Panc1 (cell line): ENCODE results near the gene NR0B1. TPM values are rescaled to one million over a fixed set of nuclear protein-coding genes. Genes with fewer than 3 reads are reported as not detected.

Source experiments
- ATAC-seq: fragments of 200-7000 bp; cut with Tn5 transposase; 2 replicates; pipeline ENCODE4 v1.9.1; 2020; ENCODE audit warnings: mild to moderate bottlenecking, moderate library complexity
- BruUV-seq: library from RNA; stranded (reverse); fragments of 400-500 nt; replicated peaks from 2 replicates; lab custom pipeline; 2021; lab: Mats Ljungman, UMichigan
- CTCF ChIA-PET: fragments of 300-600 bp; sonication (Branson Sonifier 250); formaldehyde crosslinking; loops from one replicate; lab custom pipeline; 2022; ENCODE audit warnings: antibody characterized with exemption; lab: Charles Lee
- POLR2A ChIA-PET: fragments of 300-600 bp; sonication (Branson Sonifier 250); formaldehyde crosslinking; loops from one replicate; lab custom pipeline; 2022; ENCODE audit warnings: antibody characterized with exemption; lab: Charles Lee
- DNase-seq: peaks from one replicate; pipeline ENCODE4 v3.0.0-alpha.2; 2010; ENCODE audit warnings: low read depth, low spot score
- H3K27ac ChIP-seq: 2 replicates; pipeline ENCODE4 v1.5.1; 2011; ENCODE audit warnings: mild to moderate bottlenecking, low read length, inconsistent platforms
- H3K27me3 ChIP-seq: fragments of 200-500 bp; sonication (Bioruptor generic); 2 replicates; pipeline ENCODE4 v1.6.0; 2014; ENCODE audit warnings: low read length, inconsistent platforms; ENCODE audit not compliant: control insufficient read depth, insufficient read depth
- H3K36me3 ChIP-seq: fragments of 200-500 bp; sonication (Bioruptor generic); 2 replicates; pipeline ENCODE4 v1.5.1; 2014; ENCODE audit warnings: inconsistent platforms, mild to moderate bottlenecking, low read length, moderate library complexity; ENCODE audit not compliant: control insufficient read depth, insufficient read depth
- H3K4me1 ChIP-seq: 2 replicates; pipeline ENCODE4 v1.5.1; 2011; ENCODE audit warnings: inconsistent platforms, mild to moderate bottlenecking, low read length, moderate library complexity; ENCODE audit not compliant: control insufficient read depth, insufficient read depth
- H3K4me3 ChIP-seq, 2 experiments: 2 replicates each; pipeline ENCODE4 v1.5.1; 2011 to 2012; ENCODE audit warnings: low read depth in 2 of 2, low read length in 2 of 2, mild to moderate bottlenecking in 2 of 2, inconsistent platforms in 1 of 2, moderate library complexity in 1 of 2
- H3K9me3 ChIP-seq: fragments of 200-500 bp; sonication (Bioruptor generic); 2 replicates; pipeline ENCODE4 v1.5.1; 2014; ENCODE audit warnings: low read depth, mild to moderate bottlenecking, inconsistent platforms, low read length, moderate library complexity; ENCODE audit not compliant: control insufficient read depth, insufficient read depth
- CTCF ChIP-seq: fragments of 450-650 bp; IDR thresholded peaks from 2 replicates; pipeline ENCODE4 v1.5.1; 2017; ENCODE audit warnings: mild to moderate bottlenecking
- POLR2AphosphoS5 ChIP-seq: IDR thresholded peaks from 2 replicates; pipeline ENCODE4 v1.6.1; 2012; ENCODE audit warnings: mild to moderate bottlenecking, low read depth, low read length, moderate library complexity
- REST ChIP-seq, 2 experiments: IDR thresholded peaks; 2 replicates each; pipeline ENCODE4 v1.6.1; 2011 to 2012; ENCODE audit warnings: low read depth in 2 of 2, control low read depth in 1 of 2, low read length in 1 of 2, mild to moderate bottlenecking in 1 of 2, moderate library complexity in 1 of 2; ENCODE audit not compliant: insufficient read depth in 1 of 2
- SIN3A ChIP-seq: IDR thresholded peaks from 2 replicates; pipeline ENCODE4 v1.6.1; 2012; ENCODE audit warnings: low read depth, mild to moderate bottlenecking, low read length, moderate library complexity, borderline replicate concordance; ENCODE audit not compliant: insufficient read depth
- TCF7L2 ChIP-seq: IDR thresholded peaks from 2 replicates; pipeline ENCODE4 v1.6.1; 2011; ENCODE audit warnings: mild to moderate bottlenecking, low read depth, low read length, inconsistent platforms
- in situ Hi-C: cut with HindIII; loops from 2 replicates; pipeline ENCODE4 v1.10.0; 2016; ENCODE audit warnings: low sequenced_read_pairs, low pct_unique_long_range_greater_than_20kb
- intact Hi-C: fragments of 100-400 bp; cut with micrococcal nuclease; formaldehyde crosslinking; loops from one replicate; pipeline ENCODE4 v1.10.0; 2022; ENCODE audit not compliant: unreplicated experiment
- total RNA-seq: library from RNA; stranded (reverse); gene quantifications from one replicate; pipeline ENCODE4 v1.2.1, GENCODE V29; 2021; ENCODE audit not compliant: unreplicated experiment

The NR0B1 gene
- total RNA-seq, 1 experiment from 2014 or later = not detected

- Histone ChIP-seq H3K27me3 (no peaks in the 10 kb centered on the region), H3K27ac (no peak overlapping the region), H3K4me3 (no peak overlapping the region), H3K9me3 (no peaks in the 10 kb centered on the region), H3K4me1 (no peaks in the 10 kb centered on the region), H3K36me3 (no peaks in the 10 kb centered on the region)
- POLR2A ChIA-PET = no interaction called here
- ATAC-seq = no peak
- TF ChIP-seq REST (IDR thresholded peaks at IDR 0.05; ENCODE audit: insufficient read depth in 1 of 2, low read depth in 2 of 2, low read length in 1 of 2) (no peak), POLR2AphosphoS5 (no peak), CTCF (no peak), TCF7L2 (no peak), SIN3A (no peak)
- DNase-seq = no peak
- intact Hi-C loops (no loop called here), in situ Hi-C loops (no loop called here)
- CTCF ChIA-PET = no interaction called here
- no TSS peak for BruUV-seq
These were observed 4.1 kb upstream of the NR0B1 start for GRCh38 chrX:30313322-30313721.

- intact Hi-C loops (no loop called here), in situ Hi-C loops (no loop called here)
- Histone ChIP-seq H3K4me1 (no peaks in the 10 kb centered on the region), H3K9me3 (no peaks in the 10 kb centered on the region), H3K4me3 (no peak overlapping the region), H3K36me3 (no peaks in the 10 kb centered on the region), H3K27ac (no peak overlapping the region), H3K27me3 (no peaks in the 10 kb centered on the region)
- BruUV-seq = no TSS peak
- ATAC-seq (no peak), DNase-seq (no peak)
- ChIA-PET POLR2A (no interaction called here), CTCF (no interaction called here)
- TF ChIP-seq SIN3A (no peak), TCF7L2 (no peak), POLR2AphosphoS5 (no peak)
These were observed 3.7 kb upstream of the NR0B1 start for GRCh38 chrX:30312858-30313257.

- Histone ChIP-seq H3K4me3 (no peak overlapping the region), H3K9me3 (no peaks in the 10 kb centered on the region), H3K36me3 (no peaks in the 10 kb centered on the region), H3K4me1 (no peaks in the 10 kb centered on the region), H3K27ac (no peak overlapping the region), H3K27me3 (no peaks in the 10 kb centered on the region)
- BruUV-seq = no TSS peak
- TF ChIP-seq REST (IDR thresholded peaks at IDR 0.05; ENCODE audit: insufficient read depth in 1 of 2, low read depth in 2 of 2, low read length in 1 of 2) (no peak), POLR2AphosphoS5 (no peak), TCF7L2 (no peak), SIN3A (no peak), CTCF (no peak)
- intact Hi-C loops = no loop called here
- ChIA-PET CTCF (no interaction called here), POLR2A (no interaction called here)
- in situ Hi-C loops = no loop called here
- no peak for DNase-seq
- ATAC-seq = no peak
These were observed 1.4 kb upstream of the NR0B1 start for GRCh38 chrX:30310429-30311206.
